Head of caudate nucleus (tissue), 42 donors: ENCODE data around the gene ZBTB44.
"Not testable (repeated sequence)": the region's sequence is repeated elsewhere in the genome, so short reads cannot be mapped to it uniquely, and the experiment has no call there.

Source experiments
- DNase-seq, 42 donors: peaks; one replicate each; pipeline versions ENCODE4 v3.0.0 to v3.0.0-alpha.2; 2020 to 2021; ENCODE audit warnings: mixed read lengths in 7 of 42
- intact Hi-C: fragments of 100-400 bp; cut with DNase I; formaldehyde crosslinking; loops from one replicate; pipeline ENCODE4 v1.15.0; 2022

Gene ZBTB44

GRCh38 chr11:130315354-130315970 lies 745 bp upstream of the ZBTB44 start:
- intact Hi-C loops, result loop anchor here (10.0 kb wide), 1 partner anchor 89 kb away; no protein-coding TSS in a partner anchor
- peak in 29 of 42 donors; percentile 4 to 50 (median 22) for DNase-seq

GRCh38 chr11:130314184-130314749 lies 450 bp downstream of the ZBTB44 start:
- intact Hi-C loops, result loop anchor here (10.0 kb wide), 1 partner anchor 91 kb away; no protein-coding TSS in a partner anchor
- DNase-seq, result peak in 41 of 42 donors; percentile 14 to 82 (median 64)

DNA sequence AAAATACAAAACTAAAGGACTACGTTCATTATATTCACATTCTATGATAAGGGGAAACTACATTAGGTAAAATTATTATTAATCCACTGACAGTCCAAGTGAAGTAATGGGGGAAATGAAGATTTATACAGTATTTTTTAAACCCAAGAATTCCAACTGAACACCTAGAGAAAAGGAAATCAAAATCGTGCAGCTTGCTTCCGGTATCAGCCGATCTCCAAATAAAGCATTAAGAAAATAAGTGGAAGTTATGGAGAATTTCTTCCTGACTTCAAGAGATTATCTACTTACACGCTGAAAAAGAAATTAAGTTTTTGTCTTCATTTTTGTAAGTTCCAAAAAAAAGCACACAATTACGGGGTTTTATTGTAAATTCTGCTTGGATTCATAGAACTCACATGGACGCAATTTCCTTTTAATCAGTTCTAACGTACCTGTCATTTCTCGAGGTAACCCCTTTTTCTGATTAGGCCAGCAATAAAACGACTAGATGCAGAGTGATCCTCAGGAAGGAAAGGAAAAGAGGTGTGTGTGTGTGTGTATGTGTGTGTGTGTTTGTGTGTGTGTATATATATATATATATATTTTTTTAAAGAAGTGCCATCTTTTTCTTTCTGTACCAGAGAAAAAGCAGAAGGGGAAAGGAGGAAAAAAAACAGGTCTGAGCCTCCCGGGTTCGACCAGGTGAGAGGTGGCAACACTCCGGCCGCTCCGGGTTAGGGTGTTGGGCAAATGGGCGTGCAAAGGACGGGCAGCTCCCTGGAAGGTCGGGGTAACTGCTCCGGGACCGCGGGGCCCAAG lies 1.1 kb downstream of the ZBTB44 start:
- intact Hi-C loops, result loop anchor here (10.0 kb wide), 1 partner anchor 91 kb away; no protein-coding TSS in a partner anchor
- no peak for DNase-seq

GRCh38 chr11:130312046-130312445 lies 2.7 kb downstream of the ZBTB44 start:
- intact Hi-C loops, result loop anchor here (10.0 kb wide), 1 partner anchor 93 kb away; no protein-coding TSS in a partner anchor
- DNase-seq, result no peak

DNA sequence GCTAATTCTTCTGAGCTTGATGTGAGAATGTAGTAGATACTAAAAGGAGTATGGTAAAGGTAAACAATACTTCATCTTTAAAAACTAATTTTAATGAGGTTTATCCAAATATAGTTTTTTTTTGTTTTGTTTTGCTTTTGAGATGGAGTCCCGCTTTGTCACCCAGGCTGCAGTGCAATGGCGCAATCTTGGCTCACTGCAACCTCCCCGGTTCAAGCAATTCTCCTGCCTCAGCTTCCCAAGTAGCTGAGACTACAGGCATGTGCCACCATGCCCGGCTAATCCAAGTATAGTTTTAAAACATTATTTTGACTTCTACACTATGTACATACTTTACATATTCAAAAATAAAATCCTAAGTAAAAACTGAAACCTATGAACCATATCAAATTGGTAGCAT lies 4.1 kb downstream of the ZBTB44 start:
- no peak for DNase-seq
- intact Hi-C loops, result loop anchor here (10.0 kb wide), 1 partner anchor 94 kb away; no protein-coding TSS in a partner anchor

GRCh38 chr11:130308886-130309285 lies 5.8 kb downstream of the ZBTB44 start:
- intact Hi-C loops, result no loop called here
- DNase-seq, result no peak

DNA sequence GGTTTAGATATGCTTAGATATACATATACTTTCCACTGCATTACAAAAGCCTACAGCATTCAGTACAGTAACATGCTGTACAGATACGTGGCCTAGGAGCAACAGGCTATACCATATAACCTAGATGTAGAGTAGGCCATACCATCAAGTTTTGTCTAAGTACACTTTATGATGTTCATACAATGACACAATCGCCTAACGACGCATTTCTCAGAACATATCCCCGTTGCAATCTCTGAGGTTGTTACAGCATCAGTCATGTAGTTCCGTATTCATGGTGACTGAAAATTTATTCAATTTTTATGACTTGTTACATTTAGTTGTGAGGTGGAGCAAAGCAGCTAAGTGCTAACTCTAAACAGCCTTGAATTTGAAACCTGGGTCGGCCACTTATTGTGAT lies 6.7 kb downstream of the ZBTB44 start:
- intact Hi-C loops, result no loop called here

GRCh38 chr11:130304651-130305050 lies 10.1 kb downstream of the ZBTB44 start:
- DNase-seq, result no peak
- intact Hi-C loops, result no loop called here

More for the DNA sequence above, 6.7 kb downstream of the ZBTB44 start:
- no peak for DNase-seq

- DNase-seq, result no peak
- intact Hi-C loops, result no loop called here
Measured at GRCh38 chr11:130301002-130301401, 13.7 kb downstream of the ZBTB44 start.

DNA sequence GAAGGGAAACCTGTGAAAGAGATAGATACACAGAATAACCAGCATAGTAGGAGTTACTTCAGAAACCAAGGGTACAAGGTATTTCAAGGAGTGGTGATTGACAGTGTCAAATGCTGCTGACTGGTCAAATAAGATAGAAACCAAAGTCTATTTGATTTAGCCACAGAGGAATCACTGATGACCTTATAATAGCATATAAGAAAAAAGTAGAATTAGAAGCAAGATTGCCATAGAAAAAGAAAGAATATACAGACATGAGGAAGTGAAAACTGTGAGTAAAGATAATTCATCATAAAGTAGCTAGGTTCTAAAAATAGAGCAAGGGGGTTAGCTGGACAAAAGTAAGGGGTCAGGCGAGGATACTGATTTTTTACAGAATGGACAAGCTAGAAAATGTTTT lies 14.2 kb downstream of the ZBTB44 start:
- intact Hi-C loops, result no loop called here
- no peak for DNase-seq

DNA sequence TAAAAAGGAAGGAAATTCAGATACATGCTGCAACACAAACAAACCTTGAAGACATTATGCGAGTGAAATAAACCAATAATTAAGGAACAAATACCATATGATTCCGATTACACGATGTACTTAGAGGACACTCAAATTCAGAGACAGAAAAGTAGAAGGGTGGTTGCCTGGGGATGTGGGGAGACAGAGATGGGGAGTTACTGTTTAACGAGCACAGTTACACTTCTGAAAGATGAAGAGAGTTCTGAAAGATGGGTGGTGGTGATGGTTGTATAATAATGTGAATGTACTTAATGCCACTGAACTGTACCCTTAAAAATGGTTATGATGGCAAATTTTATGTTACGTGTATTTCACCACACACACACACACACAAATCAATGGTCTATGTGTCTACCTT lies 14.7 kb downstream of the ZBTB44 start:
- no peak for DNase-seq
- intact Hi-C loops, result no loop called here

- intact Hi-C loops, result no loop called here
- DNase-seq, result no peak
Measured at GRCh38 chr11:130295657-130296056, 19.1 kb downstream of the ZBTB44 start.

GRCh38 chr11:130282111-130282510 lies 32.6 kb downstream of the ZBTB44 start:
- DNase-seq, result no peak
- intact Hi-C loops, result no loop called here

- DNase-seq, intact Hi-C loops: not testable (repeated sequence)
Measured at GRCh38 chr11:130281341-130281740, 33.4 kb downstream of the ZBTB44 start.

DNA sequence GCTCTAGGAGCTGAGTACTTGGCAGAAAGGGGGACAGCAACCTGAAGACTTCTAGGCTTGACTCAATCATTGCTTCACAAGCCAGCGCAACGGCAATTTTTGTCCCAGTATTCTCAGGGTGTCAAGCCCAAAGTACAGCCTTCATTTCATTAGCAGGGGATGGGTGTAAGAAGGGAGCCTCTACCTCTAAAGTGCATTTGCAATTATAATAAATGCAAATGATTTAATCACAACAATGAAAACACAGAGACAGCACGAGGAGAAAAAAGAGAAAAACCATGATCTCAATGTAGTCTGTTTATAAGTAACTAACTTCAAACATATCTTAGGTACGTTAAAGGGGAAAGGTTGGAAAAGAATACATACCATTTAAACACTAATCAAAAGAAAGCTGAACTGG lies 34.7 kb downstream of the ZBTB44 start:
- intact Hi-C loops, result no loop called here
- DNase-seq, result no peak

DNA sequence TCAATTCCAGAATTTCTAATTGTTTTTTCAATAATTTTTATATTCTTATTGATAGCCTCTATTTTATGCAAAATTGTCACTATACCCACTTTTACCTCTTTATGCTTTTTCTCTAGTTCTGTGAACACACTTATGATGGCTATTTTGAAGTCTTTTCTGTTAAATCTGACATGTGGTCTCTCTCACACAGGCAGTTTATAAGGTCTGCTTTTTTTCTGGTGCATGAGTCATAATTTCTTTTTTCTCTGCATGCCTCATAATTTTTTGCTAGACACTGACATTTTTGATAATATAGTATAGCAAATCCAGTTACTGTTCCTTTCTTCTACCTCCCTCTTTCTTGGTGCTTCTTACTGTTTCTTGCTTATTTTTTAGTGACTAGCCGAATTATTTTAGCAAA lies 36.0 kb downstream of the ZBTB44 start:
- no peak for DNase-seq
- intact Hi-C loops, result no loop called here

- intact Hi-C loops, result no loop called here
- DNase-seq, result no peak
Measured at GRCh38 chr11:130278151-130278550, 36.6 kb downstream of the ZBTB44 start.

DNA sequence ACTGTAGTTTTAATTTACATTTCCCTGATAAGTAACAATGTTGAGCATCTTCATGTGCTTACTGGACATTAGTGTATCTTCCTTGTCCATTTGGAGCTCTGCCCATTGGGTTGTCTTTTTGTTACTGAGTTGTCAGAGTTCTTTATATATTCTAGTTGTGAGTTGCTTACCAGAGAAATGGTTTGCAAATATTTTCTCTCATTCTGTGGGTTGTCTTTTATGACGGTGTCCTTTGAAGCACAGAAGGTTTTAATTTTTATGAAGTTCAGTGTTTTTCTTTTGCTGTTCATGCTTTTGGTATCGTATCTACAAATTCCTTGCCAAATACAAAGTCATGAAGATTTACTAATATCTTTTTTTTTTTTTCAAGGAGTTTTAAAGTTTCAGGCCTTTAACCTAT lies 42.4 kb downstream of the ZBTB44 start:
- intact Hi-C loops, result no loop called here
- DNase-seq, result no peak

- intact Hi-C loops, result no loop called here
Measured at GRCh38 chr11:130269326-130269943, 45.3 kb downstream of the ZBTB44 start.

GRCh38 chr11:130263351-130263750 lies 51.4 kb downstream of the ZBTB44 start:
- intact Hi-C loops, result no loop called here
- no peak for DNase-seq

More at GRCh38 chr11:130269326-130269943, 45.3 kb downstream of the ZBTB44 start:
- no peak for DNase-seq
